Ishikawa (cell line): ENCODE data around the gene C16orf74.

Source experiments
- CEBPB ChIP-seq: IDR thresholded peaks from 2 replicates; pipeline ENCODE4 v1.6.1; 2012
- CREB1 ChIP-seq: IDR thresholded peaks from 2 replicates; pipeline ENCODE4 v1.6.1; 2012; ENCODE audit warnings: low read depth
- EGR1 ChIP-seq: IDR thresholded peaks from 2 replicates; pipeline ENCODE4 v1.6.1; 2012
- EP300 ChIP-seq: IDR thresholded peaks from 2 replicates; pipeline ENCODE4 v1.6.1; 2012; ENCODE audit warnings: borderline replicate concordance
- RAD21 ChIP-seq: IDR thresholded peaks from 2 replicates; pipeline ENCODE4 v1.6.1; 2012; ENCODE audit warnings: low read depth
- TCF12 ChIP-seq: IDR thresholded peaks from 2 replicates; pipeline ENCODE4 v1.6.1; 2012; ENCODE audit warnings: low read depth
- USF1 ChIP-seq: IDR thresholded peaks from 2 replicates; pipeline ENCODE4 v1.6.1; 2012
- YY1 ChIP-seq: IDR thresholded peaks from 2 replicates; pipeline ENCODE4 v1.6.1; 2012; ENCODE audit warnings: low read depth
- TF ChIP-seq, protein P1 (sequence below): IDR thresholded peaks from 2 replicates; pipeline ENCODE4 v1.6.1; 2012; ENCODE audit warnings: low read depth, mild to moderate bottlenecking

DNA sequence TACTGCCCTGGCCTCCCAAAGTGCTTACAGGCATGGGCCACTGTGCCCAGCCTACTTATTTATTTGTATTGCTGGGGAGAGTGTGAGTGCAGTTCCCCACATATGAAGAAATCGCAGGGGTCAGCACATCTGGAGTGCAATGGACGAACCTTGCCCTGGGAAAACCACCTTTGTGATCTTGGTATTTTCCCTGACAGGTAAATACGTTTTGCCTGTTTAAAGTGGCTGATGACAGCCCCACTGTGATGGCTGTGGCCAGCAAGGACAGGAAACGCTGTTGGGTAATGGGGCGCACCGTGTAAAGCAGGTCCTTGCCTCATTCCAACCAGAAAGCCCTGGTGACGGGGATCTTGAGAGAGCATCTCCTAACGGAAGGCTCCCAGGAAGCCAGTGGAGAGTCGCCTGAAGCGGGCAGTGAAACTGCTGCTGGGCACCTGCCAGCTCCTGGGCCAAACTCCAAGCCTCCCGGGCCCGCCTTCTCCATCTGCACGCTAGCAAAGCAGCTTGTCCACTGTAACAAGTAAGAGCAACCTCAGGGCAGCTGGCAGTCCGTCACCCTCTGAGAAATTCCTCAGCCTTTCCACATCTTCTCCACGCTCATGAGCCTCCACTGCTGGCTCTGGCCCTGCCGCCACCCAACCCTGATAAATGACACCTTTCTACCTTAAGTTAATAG is 30.9 kb upstream of the C16orf74 start:
- TF ChIP-seq CREB1 = no peak
- no peak for TF ChIP-seq EP300
- TF ChIP-seq YY1 = no peak
- TF ChIP-seq, protein P1, sequence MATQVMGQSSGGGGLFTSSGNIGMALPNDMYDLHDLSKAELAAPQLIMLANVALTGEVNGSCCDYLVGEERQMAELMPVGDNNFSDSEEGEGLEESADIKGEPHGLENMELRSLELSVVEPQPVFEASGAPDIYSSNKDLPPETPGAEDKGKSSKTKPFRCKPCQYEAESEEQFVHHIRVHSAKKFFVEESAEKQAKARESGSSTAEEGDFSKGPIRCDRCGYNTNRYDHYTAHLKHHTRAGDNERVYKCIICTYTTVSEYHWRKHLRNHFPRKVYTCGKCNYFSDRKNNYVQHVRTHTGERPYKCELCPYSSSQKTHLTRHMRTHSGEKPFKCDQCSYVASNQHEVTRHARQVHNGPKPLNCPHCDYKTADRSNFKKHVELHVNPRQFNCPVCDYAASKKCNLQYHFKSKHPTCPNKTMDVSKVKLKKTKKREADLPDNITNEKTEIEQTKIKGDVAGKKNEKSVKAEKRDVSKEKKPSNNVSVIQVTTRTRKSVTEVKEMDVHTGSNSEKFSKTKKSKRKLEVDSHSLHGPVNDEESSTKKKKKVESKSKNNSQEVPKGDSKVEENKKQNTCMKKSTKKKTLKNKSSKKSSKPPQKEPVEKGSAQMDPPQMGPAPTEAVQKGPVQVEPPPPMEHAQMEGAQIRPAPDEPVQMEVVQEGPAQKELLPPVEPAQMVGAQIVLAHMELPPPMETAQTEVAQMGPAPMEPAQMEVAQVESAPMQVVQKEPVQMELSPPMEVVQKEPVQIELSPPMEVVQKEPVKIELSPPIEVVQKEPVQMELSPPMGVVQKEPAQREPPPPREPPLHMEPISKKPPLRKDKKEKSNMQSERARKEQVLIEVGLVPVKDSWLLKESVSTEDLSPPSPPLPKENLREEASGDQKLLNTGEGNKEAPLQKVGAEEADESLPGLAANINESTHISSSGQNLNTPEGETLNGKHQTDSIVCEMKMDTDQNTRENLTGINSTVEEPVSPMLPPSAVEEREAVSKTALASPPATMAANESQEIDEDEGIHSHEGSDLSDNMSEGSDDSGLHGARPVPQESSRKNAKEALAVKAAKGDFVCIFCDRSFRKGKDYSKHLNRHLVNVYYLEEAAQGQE = no peak
- TF ChIP-seq RAD21 = no peak
- no peak for TF ChIP-seq USF1
- TF ChIP-seq CEBPB = no peak
- no peak for TF ChIP-seq TCF12
- TF ChIP-seq EGR1 = no peak
